Measurements from ENCODE around the gene SOX4. TPM values are rescaled to one million over a fixed set of nuclear protein-coding genes. Genes with fewer than 3 reads are reported as not detected.

The SOX4 gene
- polyA plus RNA-seq, 1 of the 3 experiments (the other 2 are of a cell fraction): 5.5 TPM

GRCh38 chr6:21560249-21560648 lies 33.3 kb upstream of the SOX4 start:
- H3K27me3 ChIP-seq (ENCODE audit: insufficient read depth): no peaks in the 10 kb centered on the region
- H3K4me1 ChIP-seq (ENCODE audit: control insufficient read depth in 1 of 2, insufficient read depth in 2 of 2, low read depth in 1 of 2, low read length in 1 of 2): no peaks in the 10 kb centered on the region
- no peaks in the 10 kb centered on the region for H4K20me1 ChIP-seq (ENCODE audit: insufficient read depth)
- no peaks in the 10 kb centered on the region for H3K9me2 ChIP-seq
- H3K27ac ChIP-seq (ENCODE audit: low read depth in 2 of 2, low read length in 1 of 2): no peak overlapping the region
- H2AFZ ChIP-seq (ENCODE audit: low read depth): no peak overlapping the region
- no peak for DNase-seq
- H3K4me2 ChIP-seq: no peak overlapping the region
- no peaks in the 10 kb centered on the region for H3K79me2 ChIP-seq (ENCODE audit: insufficient read depth)
- no peak for TF ChIP-seq RFX5 (IDR thresholded peaks at IDR 0.05; ENCODE audit: low read length)
- TF ChIP-seq PBX3 (IDR thresholded peaks at IDR 0.05): no peak
- no peak for TF ChIP-seq NFIC (IDR thresholded peaks at IDR 0.05; ENCODE audit: borderline replicate concordance)
- no peak for TF ChIP-seq CTCF (IDR thresholded peaks at IDR 0.05)
- no peak for TF ChIP-seq FOXM1 (IDR thresholded peaks at IDR 0.05; ENCODE audit: low read depth)
- TF ChIP-seq MEF2A (IDR thresholded peaks at IDR 0.05; ENCODE audit: borderline replicate concordance, low read depth): no peak
- H3F3A ChIP-seq (replicated peaks; ENCODE audit: insufficient read depth): no peaks in the 10 kb centered on the region
- ChIA-PET POLR2A (no interaction called here), CTCF (interaction anchor here (1.2 kb wide), 1 partner anchor 9 kb away, joined by 3 read pairs; no protein-coding TSS in a partner anchor)
- H3K9me3 ChIP-seq: no peaks in the 10 kb centered on the region
- 58% methylated on average over 2 of the region's 2 CpGs for WGBS (ENCODE audit: low lambda C conversion rate)
- no peak overlapping the region for H3K9ac ChIP-seq
- no peak overlapping the region for H3K4me3 ChIP-seq (ENCODE audit: low read depth in 2 of 2, low read length in 1 of 2)
- no peaks in the 10 kb centered on the region for H3K36me3 ChIP-seq (replicated peaks in 1 of 2; ENCODE audit: control insufficient read depth in 1 of 2, insufficient read depth in 2 of 2, low read length in 1 of 2)

GRCh38 chr6:21565431-21565830 lies 28.1 kb upstream of the SOX4 start:
- H3K4me1 ChIP-seq (ENCODE audit: control insufficient read depth in 1 of 2, insufficient read depth in 2 of 2, low read depth in 1 of 2, low read length in 1 of 2): no peaks in the 10 kb centered on the region
- no peak overlapping the region for H3K9ac ChIP-seq
- no peak for TF ChIP-seq YY1 (IDR thresholded peaks at IDR 0.05; ENCODE audit: low read depth)
- no peak for TF ChIP-seq SIN3A (IDR thresholded peaks at IDR 0.05; ENCODE audit: borderline replicate concordance, low read depth, low read length)
- WGBS (ENCODE audit: low lambda C conversion rate): 26% methylated on average over 1 of the region's 1 CpG
- no peaks in the 10 kb centered on the region for H3K9me2 ChIP-seq
- no peak overlapping the region for H3K4me2 ChIP-seq
- POLR2A ChIA-PET: no interaction called here
- H3K79me2 ChIP-seq (ENCODE audit: insufficient read depth): no peaks in the 10 kb centered on the region
- H3F3A ChIP-seq (replicated peaks; ENCODE audit: insufficient read depth): no peaks in the 10 kb centered on the region
- H3K27ac ChIP-seq (ENCODE audit: low read depth in 2 of 2, low read length in 1 of 2): no peak overlapping the region
- CTCF ChIA-PET: no interaction called here
- no peak overlapping the region for H3K4me3 ChIP-seq (ENCODE audit: low read depth in 2 of 2, low read length in 1 of 2)
- DNase-seq: no peak
- H4K20me1 ChIP-seq (ENCODE audit: insufficient read depth): no peaks in the 10 kb centered on the region
- no peak overlapping the region for H2AFZ ChIP-seq (ENCODE audit: low read depth)
- no peaks in the 10 kb centered on the region for H3K9me3 ChIP-seq
- no peaks in the 10 kb centered on the region for H3K27me3 ChIP-seq (ENCODE audit: insufficient read depth)
- no peaks in the 10 kb centered on the region for H3K36me3 ChIP-seq (replicated peaks in 1 of 2; ENCODE audit: control insufficient read depth in 1 of 2, insufficient read depth in 2 of 2, low read length in 1 of 2)

- no peak for DNase-seq
- H3K36me3 ChIP-seq (replicated peaks in 1 of 2; ENCODE audit: control insufficient read depth in 1 of 2, insufficient read depth in 2 of 2, low read length in 1 of 2): no peaks in the 10 kb centered on the region
- ChIA-PET CTCF (interaction anchor here (0.6 kb wide), 1 partner anchor 669 kb away, joined by 3 read pairs; no protein-coding TSS in a partner anchor), POLR2A (interaction anchor here (0.6 kb wide), 1 partner anchor 10 kb away, joined by 3 read pairs; no protein-coding TSS in a partner anchor)
- H3K4me1 ChIP-seq (ENCODE audit: control insufficient read depth in 1 of 2, insufficient read depth in 2 of 2, low read depth in 1 of 2, low read length in 1 of 2): no peaks in the 10 kb centered on the region
- H3K9me2 ChIP-seq: no peaks in the 10 kb centered on the region
- no peaks in the 10 kb centered on the region for H3F3A ChIP-seq (replicated peaks; ENCODE audit: insufficient read depth)
- no peak overlapping the region for H3K4me2 ChIP-seq
- no peak overlapping the region for H3K9ac ChIP-seq
- no peak overlapping the region for H3K27ac ChIP-seq (ENCODE audit: low read depth in 2 of 2, low read length in 1 of 2)
- no peaks in the 10 kb centered on the region for H3K27me3 ChIP-seq (ENCODE audit: insufficient read depth)
- no peaks in the 10 kb centered on the region for H3K79me2 ChIP-seq (ENCODE audit: insufficient read depth)
- no peak overlapping the region for H2AFZ ChIP-seq (ENCODE audit: low read depth)
- H3K9me3 ChIP-seq: no peaks in the 10 kb centered on the region
- no peak overlapping the region for H3K4me3 ChIP-seq (ENCODE audit: low read depth in 2 of 2, low read length in 1 of 2)
- no peaks in the 10 kb centered on the region for H4K20me1 ChIP-seq (ENCODE audit: insufficient read depth)
- no peak for TF ChIP-seq RAD21 (IDR thresholded peaks at IDR 0.05; ENCODE audit: low read length)
- no peak for TF ChIP-seq TEAD4 (IDR thresholded peaks at IDR 0.05; ENCODE audit: borderline replicate concordance, insufficient read depth)
- TF ChIP-seq EZH2phosphoT487 (IDR thresholded peaks at IDR 0.05; ENCODE audit: borderline replicate concordance, low read depth): no peak
- no peak for TF ChIP-seq MEF2A (IDR thresholded peaks at IDR 0.05; ENCODE audit: borderline replicate concordance, low read depth)
- TF ChIP-seq MAX (IDR thresholded peaks at IDR 0.05; ENCODE audit: low read depth): no peak
- TF ChIP-seq RFX5 (IDR thresholded peaks at IDR 0.05; ENCODE audit: low read length): no peak
- TF ChIP-seq REST (IDR thresholded peaks at IDR 0.05; ENCODE audit: low read depth, low read length): no peak
- TF ChIP-seq RCOR1 (IDR thresholded peaks at IDR 0.05; ENCODE audit: low read length): no peak
These were observed 15.0 kb upstream of the SOX4 start for GRCh38 chr6:21578523-21578922.
